Left ventricle myocardium superior (tissue), 1 donor: ENCODE data around the gene GSG1L. TPM values are rescaled to one million over a fixed set of nuclear protein-coding genes. Genes with fewer than 3 reads are reported as not detected.

Experiments used
- ATAC-seq: fragments of 200-7000 bp; cut with Tn5 transposase; one replicate; pipeline ENCODE4 v1.9.1; 2020; ENCODE audit warnings: mild to moderate bottlenecking, moderate library complexity
- DNase-seq: peaks from one replicate; pipeline ENCODE4 v3.0.0-alpha.2; 2020
- intact Hi-C: fragments of 100-400 bp; cut with micrococcal nuclease; formaldehyde crosslinking; loops from one replicate; pipeline ENCODE4 v1.11.0; 2022
- total RNA-seq: library from RNA; stranded (reverse); fragmentation: NEBNext Ultra II Directional; extraction: Animal tissue kit (Norgen Biotek cat#: 25700); gene quantifications from one replicate; pipeline ENCODE4 v1.2.1, GENCODE V29; 2021
- donor health status: DM: no; HTN: yes; CAD: no; lungs with severe emphysema.

GSG1L gene
- total RNA-seq, 1 donor from 2014 or later: 1.9 TPM

DNA sequence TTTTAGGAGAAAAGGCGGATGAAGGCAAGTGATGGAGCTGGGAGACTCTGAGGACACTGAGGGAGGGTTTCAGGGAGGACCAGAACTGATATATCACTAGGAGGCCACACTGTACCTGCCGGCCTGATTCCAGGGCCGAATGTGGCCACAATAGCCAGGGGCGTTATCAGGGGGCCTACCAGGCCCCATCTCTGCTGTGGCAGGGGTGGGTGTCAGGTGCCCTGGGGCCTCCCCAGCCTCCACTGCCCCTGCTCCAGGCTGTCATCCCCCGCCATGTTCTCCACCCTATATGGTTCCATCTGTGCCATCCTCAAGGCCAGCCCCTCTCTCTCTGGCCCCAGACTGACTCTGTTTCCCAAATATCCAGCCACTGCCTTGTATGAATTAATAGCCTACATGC lies 246.5 kb downstream of the GSG1L start:
- DNase-seq (no peak), ATAC-seq (no peak)
- intact Hi-C loops: no loop called here

DNA sequence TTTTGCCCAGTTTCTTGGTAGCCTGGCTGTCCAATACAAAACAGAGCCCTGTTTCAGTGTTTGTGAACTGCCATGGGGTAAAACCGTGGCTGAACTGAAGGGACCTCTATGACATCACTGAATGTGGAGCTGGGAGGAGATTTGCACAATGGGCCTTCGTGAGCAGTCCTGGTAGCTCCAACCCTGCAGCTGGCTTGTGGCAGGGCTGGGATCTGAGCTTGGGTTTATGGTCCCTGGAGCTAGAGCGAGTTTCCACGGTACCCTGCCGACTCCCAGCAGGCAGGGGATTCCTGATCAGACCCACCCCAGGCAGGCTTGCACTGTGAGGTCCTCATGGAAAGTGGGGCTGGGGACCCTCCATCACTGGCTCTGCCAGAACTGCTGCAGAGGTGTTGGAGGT lies 247.0 kb downstream of the GSG1L start:
- DNase-seq (no peak), ATAC-seq (no peak)
- intact Hi-C loops: no loop called here

DNA sequence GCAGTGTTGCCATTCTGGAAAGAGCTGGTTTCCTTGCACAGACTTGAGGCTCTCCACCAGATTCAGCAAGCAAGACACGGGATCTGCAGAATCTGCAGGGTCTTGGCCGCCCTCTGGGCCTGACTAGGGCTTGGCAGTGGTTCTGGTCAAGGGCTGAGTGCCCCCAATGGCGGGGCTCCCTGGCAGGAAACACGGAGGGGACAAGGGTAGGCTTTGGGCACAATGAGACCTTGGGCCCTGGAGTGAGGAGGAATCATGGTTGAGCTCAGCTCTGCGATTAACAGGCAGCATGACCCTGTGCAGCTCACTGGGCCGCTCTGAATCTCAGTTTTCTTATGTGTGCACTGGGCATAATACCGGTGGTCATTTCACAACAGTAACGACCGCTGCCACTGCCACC lies 249.9 kb downstream of the GSG1L start:
- no peak for ATAC-seq
- intact Hi-C loops: no loop called here
- DNase-seq: no peak

DNA sequence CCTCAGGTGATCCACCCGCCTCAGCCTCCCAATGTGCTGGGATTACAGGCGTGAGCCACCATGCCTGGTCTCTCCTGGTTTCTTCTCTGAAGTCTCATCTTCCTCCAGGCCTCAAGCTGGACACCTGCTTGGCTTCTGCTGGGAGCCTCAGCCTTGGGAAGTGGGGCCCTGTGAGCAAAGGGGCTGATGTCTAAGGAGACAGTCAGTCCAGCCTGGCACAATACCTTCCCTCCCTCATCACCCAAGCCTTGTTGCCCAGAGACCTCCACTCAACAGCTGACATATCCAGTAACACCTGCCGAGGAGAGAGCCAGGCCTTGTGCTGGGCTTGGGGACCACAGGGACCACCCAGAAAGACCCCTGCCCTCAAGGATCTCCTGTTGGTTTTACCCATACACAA lies 251.6 kb downstream of the GSG1L start:
- ATAC-seq: no peak

DNA sequence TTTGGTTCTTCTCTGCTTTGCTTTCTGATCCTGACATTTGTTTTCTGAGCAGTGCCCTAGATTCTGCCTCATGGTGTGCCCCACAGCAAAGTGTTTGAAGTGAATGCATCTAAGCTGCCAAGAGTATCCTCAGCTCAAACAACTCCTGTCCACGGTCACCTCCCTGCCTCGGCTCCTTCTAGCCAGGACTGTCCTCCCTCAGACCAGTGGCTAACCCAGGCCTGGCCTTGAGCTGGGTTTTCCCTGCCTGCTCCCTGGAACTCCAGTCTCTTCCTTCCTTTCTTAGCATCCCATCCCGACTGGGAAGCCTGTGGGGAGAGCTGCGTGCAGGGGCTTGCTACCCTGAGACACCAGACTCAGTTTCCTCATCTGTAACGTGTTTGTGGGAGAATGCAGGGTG lies 256.5 kb downstream of the GSG1L start:
- no peak for ATAC-seq
- intact Hi-C loops: no loop called here
- DNase-seq: no peak

More for the DNA sequence above, 251.6 kb downstream of the GSG1L start:
- no peak for DNase-seq
- intact Hi-C loops: no loop called here

DNA sequence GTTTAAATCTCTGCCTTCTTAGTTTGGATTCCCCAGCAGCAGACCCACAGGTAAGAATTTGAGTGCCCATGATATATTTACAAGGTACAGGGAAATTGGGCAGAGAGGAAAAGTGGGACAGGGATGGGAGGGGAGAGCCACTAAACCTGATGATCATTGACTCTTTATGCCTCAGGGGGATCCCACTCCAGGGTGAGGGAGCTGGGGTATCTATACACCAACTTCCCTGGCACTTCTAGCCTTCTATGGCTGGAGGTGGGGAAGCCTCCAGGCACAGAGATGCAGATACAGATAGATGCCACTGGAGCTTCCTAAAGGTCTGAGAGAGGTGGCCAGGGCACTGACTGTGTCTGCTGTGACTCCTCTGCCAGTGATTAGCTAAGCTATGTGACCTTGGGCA lies 257.1 kb downstream of the GSG1L start:
- intact Hi-C loops: no loop called here
- DNase-seq (no peak), ATAC-seq (no peak)

DNA sequence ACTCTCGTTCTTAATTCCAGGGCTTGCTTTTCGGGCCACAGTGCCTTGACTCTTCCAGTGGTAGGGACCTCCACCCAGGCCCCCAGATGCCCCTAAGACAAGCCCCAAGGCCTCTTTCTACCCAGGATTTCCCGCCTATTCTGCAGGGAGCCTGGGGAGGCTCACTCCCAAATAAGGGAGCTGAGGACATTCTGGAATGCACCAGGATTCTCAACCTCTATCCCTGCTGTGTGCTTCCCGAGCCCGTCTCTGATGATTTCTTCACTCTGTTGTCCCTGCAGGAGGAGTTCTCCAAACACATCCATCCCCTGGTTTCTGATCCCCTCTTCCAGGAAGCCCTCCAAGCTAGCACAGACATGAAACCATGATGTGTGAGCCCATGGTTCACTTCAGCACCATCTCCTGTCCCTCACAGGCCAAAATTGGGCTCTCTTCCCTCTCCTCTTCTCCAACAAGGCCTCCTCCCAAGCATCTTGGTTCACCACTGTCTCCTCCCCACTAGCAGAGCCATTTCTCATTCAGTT lies 257.6 kb downstream of the GSG1L start:
- intact Hi-C loops: no loop called here
- DNase-seq: no peak
- no peak for ATAC-seq

DNA sequence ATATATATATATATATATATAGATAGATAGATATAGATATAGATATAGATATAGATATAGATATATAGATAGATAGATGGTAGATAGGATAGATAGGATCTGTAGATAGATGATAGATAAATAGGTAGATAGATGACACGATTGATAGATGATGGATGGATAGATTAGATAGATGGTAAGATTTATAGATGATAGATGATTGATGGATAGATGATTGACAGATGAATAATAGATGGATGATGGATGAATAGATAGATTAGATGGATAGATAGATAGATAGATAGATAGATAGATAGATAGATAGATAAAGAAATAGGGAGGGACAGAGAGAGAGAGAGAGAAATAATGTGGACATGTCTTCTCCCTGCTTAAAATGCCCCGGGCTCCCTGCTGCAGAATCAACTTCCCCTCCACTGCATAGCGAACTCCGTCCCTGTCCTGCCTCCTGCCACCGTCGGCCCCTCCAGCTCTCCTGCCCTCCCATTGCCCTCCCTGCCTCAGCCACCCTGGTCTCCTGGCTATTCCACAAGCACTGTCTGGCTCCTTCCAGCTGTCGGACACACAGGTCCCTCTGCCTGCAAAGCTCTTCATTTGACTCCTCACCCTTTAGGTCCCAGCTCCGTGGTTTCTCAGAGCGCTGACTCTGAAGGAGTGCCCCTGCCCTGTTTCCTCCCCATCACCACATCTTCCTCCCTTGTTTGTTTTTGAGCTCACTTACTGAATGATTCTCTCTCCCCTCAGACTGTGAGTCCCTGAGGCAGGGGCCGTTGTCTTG lies 259.6 kb downstream of the GSG1L start:
- intact Hi-C loops: no loop called here
- ATAC-seq (no peak), DNase-seq (no peak)

DNA sequence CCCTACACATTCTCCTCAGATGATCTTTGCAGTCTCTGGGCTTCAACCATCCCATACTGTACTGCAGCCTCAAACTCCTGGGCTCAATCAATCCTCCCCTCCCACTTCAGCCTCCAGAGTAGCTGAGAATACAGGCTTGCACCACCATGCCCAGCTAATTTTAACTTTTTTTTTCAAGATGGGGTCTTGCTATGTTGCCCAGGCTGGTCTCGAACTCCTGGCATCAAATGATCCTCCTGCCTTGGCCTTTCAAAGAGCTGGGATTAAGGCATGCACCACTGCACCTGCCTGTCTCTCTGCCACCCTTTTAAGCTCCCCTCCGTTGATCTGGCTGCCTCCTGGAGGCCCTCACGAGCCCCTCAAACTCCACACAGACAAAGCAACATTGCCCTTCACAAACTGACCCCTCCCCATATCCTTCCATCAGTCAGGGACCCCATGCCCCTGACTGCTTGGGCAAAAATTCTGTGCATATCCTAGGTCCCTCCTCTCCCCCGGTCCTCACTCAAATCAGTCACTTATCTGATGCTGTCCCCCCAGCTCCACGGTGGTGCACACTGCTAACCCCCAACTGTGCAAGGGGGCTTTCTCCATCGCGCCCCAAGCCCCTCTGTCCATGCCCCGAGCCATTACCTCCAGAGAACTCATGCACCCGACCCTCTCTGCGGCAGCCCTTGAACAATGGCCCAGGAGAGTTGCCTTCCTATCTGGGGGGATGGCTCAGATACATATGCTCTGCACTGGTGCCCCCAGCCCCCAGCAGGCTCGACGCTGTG lies 260.7 kb downstream of the GSG1L start:
- intact Hi-C loops: no loop called here

DNA sequence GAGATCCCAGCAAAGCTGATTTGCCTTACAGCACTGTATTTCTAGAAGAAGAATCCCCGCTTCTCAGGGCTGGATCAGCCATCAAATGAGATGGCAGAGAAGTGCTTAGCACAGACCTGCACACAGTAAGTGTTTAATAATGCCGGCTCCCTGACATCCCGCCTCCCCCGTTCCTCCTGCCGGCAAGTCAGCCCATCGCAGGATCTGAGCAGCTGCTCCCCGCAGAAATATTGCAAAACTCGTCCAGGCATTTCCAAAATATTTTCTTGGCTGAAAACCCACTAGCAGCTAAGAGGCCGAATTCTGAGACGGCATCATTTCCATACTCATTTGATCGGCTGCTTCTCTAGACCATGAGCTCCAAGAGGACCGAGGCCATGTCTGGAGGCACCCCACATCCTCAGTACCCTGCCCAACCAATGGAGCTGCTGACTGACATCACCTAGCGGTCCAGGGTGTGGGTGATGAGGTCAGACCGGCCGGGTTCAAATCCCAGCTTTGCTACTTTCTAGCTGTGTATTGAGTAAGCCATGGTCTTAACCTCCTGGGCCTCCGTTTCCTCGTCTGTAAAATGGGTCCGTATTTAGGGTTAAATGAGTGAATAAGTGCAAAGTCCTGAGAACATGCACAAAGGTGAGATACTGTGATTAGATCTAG lies 262.1 kb downstream of the GSG1L start:
- DNase-seq (peak; percentile 35), ATAC-seq (no peak)
- intact Hi-C loops: no loop called here

More for the DNA sequence above, 260.7 kb downstream of the GSG1L start:
- DNase-seq (no peak), ATAC-seq (no peak)

DNA sequence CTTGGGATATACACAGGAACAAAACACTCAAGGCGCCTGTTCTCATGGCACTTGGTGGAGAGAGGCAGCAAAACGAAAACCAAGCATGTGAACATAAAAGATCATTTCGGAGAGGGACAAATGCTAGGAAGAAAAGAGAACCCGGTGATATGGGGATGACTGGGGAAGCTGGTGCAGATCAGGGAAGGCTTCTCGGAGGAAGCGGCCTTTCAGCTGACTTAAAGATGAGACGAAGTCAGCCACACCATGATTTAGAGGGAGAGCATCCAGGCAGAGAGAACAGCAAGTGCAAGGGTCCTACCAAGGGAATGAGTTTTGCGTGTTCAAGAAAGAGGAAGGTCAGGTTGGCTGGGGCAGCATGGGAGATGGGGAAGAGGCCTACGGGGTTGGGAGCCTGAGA lies 262.7 kb downstream of the GSG1L start:
- DNase-seq (no peak), ATAC-seq (no peak)
- intact Hi-C loops: no loop called here

DNA sequence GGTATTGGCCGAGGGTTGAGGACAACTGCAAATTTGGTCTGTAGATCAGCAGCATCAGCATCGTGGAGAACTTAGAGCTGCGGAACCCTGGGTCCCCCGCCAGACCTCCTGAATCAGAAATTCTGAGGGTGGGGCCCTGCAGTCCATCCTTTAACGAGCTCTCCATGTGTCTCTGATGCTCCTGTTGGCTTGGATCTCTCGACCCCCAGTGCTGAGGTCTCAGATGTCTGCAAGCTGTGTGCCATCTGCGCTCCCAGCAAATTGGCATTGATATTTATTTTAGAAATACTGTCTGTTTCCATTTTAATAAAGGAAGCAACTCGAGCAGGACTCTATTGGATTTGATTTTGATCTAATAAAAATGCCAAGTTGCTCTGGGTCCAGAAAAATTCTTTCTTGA lies 263.6 kb downstream of the GSG1L start:
- DNase-seq (no peak), ATAC-seq (no peak)
- intact Hi-C loops: no loop called here

DNA sequence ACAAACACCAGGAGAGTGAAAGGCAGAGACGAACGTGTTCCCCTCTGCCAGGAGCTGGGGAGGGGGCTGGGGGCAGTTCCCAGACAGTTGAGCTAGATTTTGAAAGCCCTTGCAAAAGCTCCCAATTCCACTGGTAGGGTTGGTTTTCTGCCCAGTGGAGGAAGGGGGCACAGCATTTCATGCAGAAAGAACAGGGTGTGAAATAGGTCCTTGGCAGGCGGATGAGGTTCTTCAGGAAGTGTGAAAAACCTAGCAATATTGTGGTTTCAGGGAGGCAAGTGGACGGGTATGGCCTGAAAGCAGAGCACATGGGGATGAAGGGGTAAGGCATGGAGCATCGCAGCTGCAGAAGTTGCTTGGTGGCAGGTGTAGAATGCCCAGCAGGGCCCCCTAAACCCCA lies 265.3 kb downstream of the GSG1L start:
- intact Hi-C loops: no loop called here
- ATAC-seq: no peak
- no peak for DNase-seq

DNA sequence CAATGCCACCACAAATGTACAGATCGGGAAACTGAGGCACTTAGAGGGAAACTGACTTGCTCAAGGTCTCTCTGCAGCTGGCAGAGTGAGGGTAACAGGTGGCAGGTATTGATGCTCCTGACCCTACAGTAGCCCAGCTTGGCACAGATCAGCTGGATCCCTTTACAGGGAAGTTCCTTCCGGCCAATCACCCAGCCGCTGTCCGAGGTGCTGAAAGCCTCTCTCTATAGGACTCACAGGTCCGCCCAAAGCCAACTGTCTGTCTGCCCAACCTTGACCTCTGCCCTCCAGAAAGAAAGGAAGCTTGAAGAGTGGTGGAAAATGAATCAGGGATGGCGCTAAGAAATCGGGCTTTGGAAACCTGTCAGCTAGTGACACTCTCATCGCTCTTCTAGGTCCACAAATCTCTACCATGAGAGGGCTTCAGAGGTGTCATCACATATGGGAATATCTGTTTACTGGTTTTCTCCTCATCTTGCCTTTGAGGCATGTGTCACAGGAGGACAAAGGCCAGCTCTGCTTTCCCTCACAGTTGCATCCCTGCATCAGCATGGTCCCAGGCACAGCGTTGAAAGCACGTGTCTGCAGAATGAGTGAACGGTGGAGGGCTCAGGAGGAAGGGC lies 267.4 kb downstream of the GSG1L start:
- intact Hi-C loops: no loop called here
- DNase-seq (peak; percentile 70), ATAC-seq (peak; percentile 37)

DNA sequence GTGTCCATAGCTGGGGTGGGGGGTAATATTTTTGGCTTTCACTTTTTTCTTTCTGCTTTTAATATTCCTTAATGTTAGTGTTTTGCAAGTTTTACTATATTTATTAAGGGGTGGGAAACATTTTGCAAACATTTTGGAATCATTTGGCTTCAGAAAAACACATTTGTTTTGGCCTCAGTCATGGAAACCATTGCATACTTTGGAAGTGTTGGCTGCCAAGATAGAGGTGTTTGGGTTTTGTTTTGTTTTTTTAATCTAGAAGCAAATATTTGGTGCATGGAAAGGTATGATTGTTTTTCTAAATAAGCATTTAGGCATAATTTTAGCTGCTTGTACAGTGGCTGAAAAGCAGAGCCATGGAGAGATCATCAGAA lies 270.3 kb downstream of the GSG1L start:
- DNase-seq (no peak), ATAC-seq (no peak)
- intact Hi-C loops: no loop called here

DNA sequence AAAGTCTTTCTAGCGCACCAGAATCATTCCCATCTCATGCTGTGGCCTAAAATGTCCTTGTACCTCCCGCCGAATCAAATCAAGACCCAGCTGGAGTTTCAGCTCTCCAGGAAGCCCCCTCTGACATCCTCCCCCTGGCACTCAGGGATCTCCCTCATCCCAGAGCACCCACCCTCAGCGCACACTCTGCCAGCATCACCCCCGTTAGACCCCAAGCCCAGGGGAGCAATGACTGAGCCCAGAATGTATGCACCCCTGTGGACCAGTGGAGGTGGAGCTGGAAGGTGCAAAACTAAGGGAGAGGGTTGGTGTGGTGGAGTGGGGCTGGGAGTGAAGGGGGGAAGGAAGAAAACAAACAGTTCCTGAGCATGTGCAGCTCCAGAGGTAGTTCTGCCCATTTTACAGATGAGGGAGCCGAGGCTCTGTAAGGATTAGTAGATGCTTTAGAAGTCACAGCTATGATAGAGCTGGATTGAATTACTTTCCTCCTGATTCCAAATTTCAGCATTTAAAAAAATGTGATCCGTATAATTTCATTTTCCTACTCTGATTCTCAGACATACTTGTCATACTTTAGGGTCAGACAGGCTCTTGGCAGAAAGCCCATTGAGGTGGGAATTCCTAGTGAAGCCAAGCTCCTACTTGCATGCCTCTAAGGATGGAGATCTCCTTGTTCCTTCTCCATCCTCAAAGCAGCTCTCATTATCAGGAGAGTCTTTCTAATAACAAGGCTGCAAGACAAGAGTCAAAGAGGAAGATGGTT lies 270.8 kb downstream of the GSG1L start:
- no peak for ATAC-seq
- intact Hi-C loops: no loop called here
- no peak for DNase-seq

DNA sequence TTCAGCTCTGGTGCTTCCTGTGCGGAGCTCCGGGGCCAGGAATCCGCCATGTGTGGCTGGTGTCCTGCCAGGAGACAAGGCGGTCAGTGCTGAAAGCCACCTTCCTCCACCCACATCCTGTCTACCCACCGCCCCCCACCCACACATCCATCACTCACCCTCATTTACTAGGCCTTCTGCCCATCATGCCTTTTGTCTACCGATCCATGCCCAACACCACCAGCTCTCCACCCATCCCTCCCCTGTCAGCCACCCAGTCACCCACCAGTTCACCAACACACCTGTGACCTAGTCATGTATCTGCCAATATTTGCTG lies 272.2 kb downstream of the GSG1L start:
- DNase-seq: no peak
- no peak for ATAC-seq
- intact Hi-C loops: no loop called here

DNA sequence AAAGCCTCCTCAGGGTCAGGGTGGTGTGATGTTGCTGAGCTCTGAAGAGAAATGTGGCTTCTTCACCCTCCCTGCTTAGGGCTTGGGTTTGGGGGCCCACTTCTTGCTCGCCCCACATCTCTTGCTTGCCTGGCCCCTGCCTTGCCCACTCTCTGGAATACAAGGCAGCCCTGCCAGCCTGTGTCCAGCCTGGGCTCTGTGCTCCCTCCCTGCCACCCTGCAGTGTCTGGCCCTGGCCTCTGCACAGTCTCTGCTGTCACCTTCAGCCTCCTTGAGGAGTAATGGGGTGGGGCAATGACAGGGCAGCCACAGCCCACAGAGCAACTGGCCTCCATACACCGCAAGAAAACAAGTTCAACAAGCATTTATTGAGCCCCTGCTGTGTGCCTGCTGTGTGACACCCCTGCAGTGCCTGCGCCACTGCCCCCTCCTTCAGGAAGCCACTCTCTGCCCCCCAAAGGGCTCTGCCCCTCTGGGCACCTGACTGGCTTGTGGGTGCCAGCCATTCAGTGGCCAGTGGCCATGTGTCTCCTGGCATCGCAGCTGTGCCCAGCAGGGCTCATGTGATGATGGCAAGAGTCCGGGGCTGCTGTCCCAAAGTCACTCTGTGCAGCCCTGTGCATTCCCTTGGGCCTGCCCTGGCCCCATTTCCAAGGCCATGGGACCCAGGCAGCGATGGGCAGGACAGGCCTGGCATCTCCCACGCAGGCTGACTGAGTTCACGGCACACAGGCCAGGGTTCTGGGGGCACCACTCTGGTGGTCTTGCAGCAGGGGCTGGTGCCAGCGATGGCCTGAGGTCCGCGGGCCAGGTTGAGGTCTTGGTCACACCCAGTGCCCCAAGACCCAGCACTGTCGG lies 272.7 kb downstream of the GSG1L start:
- peak; percentile 65 for ATAC-seq
- intact Hi-C loops: no loop called here
- no peak for DNase-seq
